Activated CD8-positive, alpha-beta memory T cell treated with anti-CD3 and anti-CD28 coated beads for 36 hours (primary cell): ENCODE results near the gene TMEM151B. TPM values are rescaled to one million over a fixed set of nuclear protein-coding genes. Genes with fewer than 3 reads are reported as not detected.
"Not testable (repeated sequence)": the region's sequence is repeated elsewhere in the genome, so short reads cannot be mapped to it uniquely, and the experiment has no call there.

Source experiments
- CTCF ChIA-PET: fragments of 350-600 bp; sonication (Branson Sonifier 250); formaldehyde crosslinking; loops from one replicate; lab custom pipeline; 2021; ENCODE audit warnings: antibody characterized with exemption; lab: Charles Lee
- POLR2A ChIA-PET: fragments of 350-600 bp; sonication (Branson Sonifier 250); formaldehyde crosslinking; loops from one replicate; lab custom pipeline; 2021; ENCODE audit warnings: antibody characterized with exemption; lab: Charles Lee
- total RNA-seq, 2 experiments: library from RNA; stranded (reverse); gene quantifications; one replicate each; pipeline ENCODE4 v1.2.3, GENCODE V29; 2021

Gene TMEM151B
- total RNA-seq, 2 experiments from 2014 or later: not detected

- CTCF ChIA-PET: interaction anchor here (1.3 to 4.2 kb wide), 2 partner anchors 8 to 35 kb away, joined by 3 to 18 read pairs; no protein-coding TSS in a partner anchor
- POLR2A ChIA-PET: no interaction called here
Measured at GRCh38 chr6:44302856-44303255, 32.6 kb downstream of the TMEM151B start.

GRCh38 chr6:44303842-44304241 is 33.6 kb downstream of the TMEM151B start:
- POLR2A ChIA-PET: no interaction called here
- CTCF ChIA-PET: interaction anchor here (0.6 to 4.2 kb wide), 5 partner anchors 9 to 602 kb away, joined by 3 to 18 read pairs (median 3); partner anchors contain the start of gene AARS2

- POLR2A ChIA-PET: interaction anchor here (0.7 kb wide), 1 partner anchor 81 kb away, joined by 3 read pairs; no protein-coding TSS in a partner anchor
- CTCF ChIA-PET: interaction anchor here (0.6 to 4.2 kb wide), 14 partner anchors 9 to 603 kb away, joined by 3 to 18 read pairs (median 4); partner anchors contain the start of genes AARS2 and TMEM151B
Measured at GRCh38 chr6:44304282-44305199, 34.3 kb downstream of the TMEM151B start.

- POLR2A ChIA-PET: interaction anchor here (0.7 kb wide), 2 partner anchors 36 to 81 kb away, joined by 3 read pairs; no protein-coding TSS in a partner anchor
- CTCF ChIA-PET: interaction anchor here (0.8 to 4.2 kb wide), 12 partner anchors 8 to 138 kb away, joined by 3 to 18 read pairs (median 4); partner anchors contain the start of genes AARS2 and TMEM151B
Measured at GRCh38 chr6:44305200-44305725, 35.0 kb downstream of the TMEM151B start.

GRCh38 chr6:44306710-44307109 is 36.5 kb downstream of the TMEM151B start:
- POLR2A ChIA-PET: no interaction called here
- CTCF ChIA-PET: interaction anchor here (4.2 kb wide), 1 partner anchor 38 kb away, joined by 18 read pairs; no protein-coding TSS in a partner anchor

- POLR2A ChIA-PET: no interaction called here
Measured at GRCh38 chr6:44307217-44307616, 37.0 kb downstream of the TMEM151B start.

GRCh38 chr6:44309092-44309491 is 38.8 kb downstream of the TMEM151B start:
- ChIA-PET CTCF (interaction anchor here (1.0 to 1.5 kb wide), 2 partner anchors 10 to 41 kb away, joined by 3 to 8 read pairs; no protein-coding TSS in a partner anchor), POLR2A (interaction anchor here (1.0 kb wide), 1 partner anchor 11 kb away, joined by 4 read pairs; no protein-coding TSS in a partner anchor)

More at GRCh38 chr6:44307217-44307616, 37.0 kb downstream of the TMEM151B start:
- CTCF ChIA-PET: interaction anchor here (4.2 kb wide), 1 partner anchor 39 kb away, joined by 18 read pairs; no protein-coding TSS in a partner anchor

- ChIA-PET POLR2A (interaction anchor here (1.0 kb wide), 1 partner anchor 11 kb away, joined by 4 read pairs; no protein-coding TSS in a partner anchor), CTCF (interaction anchor here (1.0 to 1.5 kb wide), 2 partner anchors 11 to 42 kb away, joined by 3 to 8 read pairs; no protein-coding TSS in a partner anchor)
Measured at GRCh38 chr6:44309631-44310030, 39.4 kb downstream of the TMEM151B start.

GRCh38 chr6:44310241-44310640 is 40.0 kb downstream of the TMEM151B start:
- ChIA-PET POLR2A (no interaction called here), CTCF (interaction anchor here (1.5 kb wide), 1 partner anchor 11 kb away, joined by 8 read pairs; no protein-coding TSS in a partner anchor)

GRCh38 chr6:44311304-44311703 is 41.1 kb downstream of the TMEM151B start:
- ChIA-PET POLR2A (no interaction called here), CTCF (interaction anchor here (1.8 kb wide), 1 partner anchor 43 kb away, joined by 6 read pairs; no protein-coding TSS in a partner anchor)

- ChIA-PET POLR2A (no interaction called here), CTCF (interaction anchor here (1.6 to 1.8 kb wide), 2 partner anchors 43 to 45 kb away, joined by 6 to 7 read pairs; no protein-coding TSS in a partner anchor)
Measured at GRCh38 chr6:44311767-44312166, 41.5 kb downstream of the TMEM151B start.

- POLR2A ChIA-PET: interaction anchor here (1.0 to 1.1 kb wide), 2 partner anchors 45 to 49 kb away, joined by 3 read pairs; no protein-coding TSS in a partner anchor
- CTCF ChIA-PET: interaction anchor here (0.5 to 2.7 kb wide), 12 partner anchors 9 to 56 kb away, joined by 3 to 16 read pairs (median 4); partner anchors contain the start of gene SPATS1
Measured at GRCh38 chr6:44312901-44313788, 42.9 kb downstream of the TMEM151B start, which contains the start of gene AARS2. AARS2 (minus strand) TSS chr6:44313347; CDS start chr6:44313323, 24 bp downstream.

GRCh38 chr6:44314657-44315056 is 44.4 kb downstream of the TMEM151B start:
- ChIA-PET CTCF (interaction anchor here (0.8 to 2.7 kb wide), 2 partner anchors 10 to 47 kb away, joined by 3 to 16 read pairs; no protein-coding TSS in a partner anchor), POLR2A (interaction anchor here (0.6 kb wide), 1 partner anchor 33 kb away, joined by 3 read pairs; no protein-coding TSS in a partner anchor)

GRCh38 chr6:44315516-44315915 is 45.3 kb downstream of the TMEM151B start:
- ChIA-PET POLR2A (no interaction called here), CTCF (interaction anchor here (0.8 kb wide), 1 partner anchor 48 kb away, joined by 3 read pairs; no protein-coding TSS in a partner anchor)

GRCh38 chr6:44315951-44316350 is 45.7 kb downstream of the TMEM151B start:
- ChIA-PET CTCF (no interaction called here), POLR2A (no interaction called here)

GRCh38 chr6:44316481-44316880 is 46.2 kb downstream of the TMEM151B start:
- CTCF ChIA-PET: no interaction called here

GRCh38 chr6:44317136-44317631 is 46.9 kb downstream of the TMEM151B start:
- POLR2A ChIA-PET, CTCF ChIA-PET: not testable (repeated sequence)

More at GRCh38 chr6:44316481-44316880, 46.2 kb downstream of the TMEM151B start:
- POLR2A ChIA-PET: no interaction called here
